ENCODE measurements around the gene ANKRD29. TPM values are rescaled to one million over a fixed set of nuclear protein-coding genes. Genes with fewer than 3 reads are reported as not detected.

Gene ANKRD29
- total and polyA plus RNA-seq, 4 experiments from 2014 or later: 0.91 to 1.3 TPM; not detected in 2

- peaks cover 6 to 30% of the 10 kb centered on the region in 2 donors for H3K36me3 Mint-ChIP-seq
- H3K4me3 Mint-ChIP-seq: peak overlapping the region; percentile 26 to 74 (median 56)
- no peaks in the 10 kb centered on the region for H3K27me3 ChIP-seq (ENCODE audit: insufficient read depth, low read length)
- ChIA-PET POLR2A (ENCODE audit: partially characterized antibody) (interaction anchor here (1.1 to 4.6 kb wide), 8 partner anchors 9 to 97 kb away, joined by 3 to 23 read pairs (median 6); no protein-coding TSS in a partner anchor), CTCF (ENCODE audit: partially characterized antibody) (interaction anchor here (0.8 to 3.1 kb wide), 7 partner anchors 9 to 86 kb away, joined by 3 to 57 read pairs (median 14); no protein-coding TSS in a partner anchor)
- no peak overlapping the region for H3K27ac ChIP-seq (ENCODE audit: low read depth, low read length)
- H3K4me1 ChIP-seq (ENCODE audit: insufficient read depth, low read length): peaks cover 64% of the 10 kb centered on the region
- H3K27ac Mint-ChIP-seq: peak overlapping the region in 3 of 7 donors; percentile 14 to 95 (median 28)
- peaks cover 36 to 68% (median 55%) of the 10 kb centered on the region in 4 donors for H3K4me1 Mint-ChIP-seq
- H3K36me3 ChIP-seq (ENCODE audit: insufficient read depth, low read length): no peaks in the 10 kb centered on the region
- intact Hi-C loops (cut with micrococcal nuclease): no loop called here
- no peak overlapping the region for H3K4me3 ChIP-seq (ENCODE audit: low read length in 2 of 2)
- H3K9me3 ChIP-seq (ENCODE audit: control insufficient read depth in 1 of 2, low read length in 2 of 2): no peaks in the 10 kb centered on the region
- H3K9me3 Mint-ChIP-seq: no peaks in the 10 kb centered on the region
- DNase-seq: no peak
- no peaks in the 10 kb centered on the region for H3K27me3 Mint-ChIP-seq
Measured at GRCh38 chr18:23584019-23584983, 78.4 kb downstream of the ANKRD29 start.

- Histone ChIP-seq H3K27me3 (ENCODE audit: insufficient read depth, low read length) (no peaks in the 10 kb centered on the region), H3K4me1 (ENCODE audit: insufficient read depth, low read length) (peaks cover 69% of the 10 kb centered on the region), H3K4me3 (ENCODE audit: low read length in 2 of 2) (no peak overlapping the region), H3K27ac (ENCODE audit: low read depth, low read length) (no peak overlapping the region), H3K9me3 (ENCODE audit: control insufficient read depth in 1 of 2, low read length in 2 of 2) (no peaks in the 10 kb centered on the region), H3K36me3 (ENCODE audit: insufficient read depth, low read length) (no peaks in the 10 kb centered on the region)
- Mint-ChIP-seq H3K27me3 (no peaks in the 10 kb centered on the region), H3K9me3 (no peaks in the 10 kb centered on the region), H3K36me3 (peaks cover 14 to 38% of the 10 kb centered on the region in 2 donors), H3K4me1 (peaks cover 44 to 78% (median 65%) of the 10 kb centered on the region in 4 donors), H3K27ac (peak overlapping the region in 3 of 7 donors; percentile 10 to 50 (median 25)), H3K4me3 (peak overlapping the region in 7 of 8 donors; percentile 7 to 74 (median 59))
- intact Hi-C loops (cut with micrococcal nuclease): no loop called here
- ChIA-PET CTCF (ENCODE audit: partially characterized antibody) (interaction anchor here (2.1 to 5.2 kb wide), 4 partner anchors 13 to 84 kb away, joined by 6 to 57 read pairs (median 27); no protein-coding TSS in a partner anchor), POLR2A (ENCODE audit: partially characterized antibody) (interaction anchor here (4.6 kb wide), 1 partner anchor 10 kb away, joined by 23 read pairs; no protein-coding TSS in a partner anchor)
- DNase-seq: no peak
Measured at GRCh38 chr18:23583071-23583865, 79.4 kb downstream of the ANKRD29 start.

GRCh38 chr18:23580677-23581367 lies 81.9 kb downstream of the ANKRD29 start:
- Histone ChIP-seq H3K4me1 (ENCODE audit: insufficient read depth, low read length) (peaks cover 65% of the 10 kb centered on the region), H3K4me3 (ENCODE audit: low read length in 2 of 2) (no peak overlapping the region), H3K27me3 (ENCODE audit: insufficient read depth, low read length) (no peaks in the 10 kb centered on the region), H3K27ac (ENCODE audit: low read depth, low read length) (no peak overlapping the region), H3K36me3 (ENCODE audit: insufficient read depth, low read length) (no peaks in the 10 kb centered on the region), H3K9me3 (ENCODE audit: control insufficient read depth in 1 of 2, low read length in 2 of 2) (no peaks in the 10 kb centered on the region)
- Mint-ChIP-seq H3K36me3 (peaks cover 20 to 40% of the 10 kb centered on the region in 2 donors), H3K27ac (peak overlapping the region in 4 of 7 donors; percentile 54 to 79 (median 78)), H3K4me1 (peaks cover 42 to 80% (median 65%) of the 10 kb centered on the region in 4 donors), H3K27me3 (no peaks in the 10 kb centered on the region), H3K4me3 (peak overlapping the region in 4 of 8 donors; percentile 2 to 43 (median 30)), H3K9me3 (no peaks in the 10 kb centered on the region)
- intact Hi-C loops (cut with micrococcal nuclease): no loop called here
- ChIA-PET CTCF (ENCODE audit: partially characterized antibody) (interaction anchor here (1.5 to 5.2 kb wide), 7 partner anchors 10 to 82 kb away, joined by 4 to 41 read pairs (median 4); no protein-coding TSS in a partner anchor), POLR2A (ENCODE audit: partially characterized antibody) (interaction anchor here (0.7 to 4.6 kb wide), 4 partner anchors 8 to 128 kb away, joined by 3 to 23 read pairs (median 6); partner anchors contain the start of genes RIOK3 and RMC1)
- no peak for DNase-seq

- no peak for DNase-seq
- Mint-ChIP-seq H3K4me3 (peak overlapping the region in 2 of 8 donors; percentile 6 to 45), H3K4me1 (peaks cover 47 to 78% (median 68%) of the 10 kb centered on the region in 4 donors), H3K27me3 (no peaks in the 10 kb centered on the region), H3K36me3 (peaks cover 20 to 39% of the 10 kb centered on the region in 2 donors), H3K9me3 (no peaks in the 10 kb centered on the region), H3K27ac (peak overlapping the region; percentile 12 to 95 (median 63))
- Histone ChIP-seq H3K36me3 (ENCODE audit: insufficient read depth, low read length) (no peaks in the 10 kb centered on the region), H3K4me1 (ENCODE audit: insufficient read depth, low read length) (peaks cover 65% of the 10 kb centered on the region), H3K27ac (ENCODE audit: low read depth, low read length) (no peak overlapping the region), H3K9me3 (ENCODE audit: control insufficient read depth in 1 of 2, low read length in 2 of 2) (no peaks in the 10 kb centered on the region), H3K27me3 (ENCODE audit: insufficient read depth, low read length) (no peaks in the 10 kb centered on the region), H3K4me3 (ENCODE audit: low read length in 2 of 2) (no peak overlapping the region)
- intact Hi-C loops (cut with micrococcal nuclease): no loop called here
- ChIA-PET POLR2A (ENCODE audit: partially characterized antibody) (interaction anchor here (4.6 kb wide), 1 partner anchor 6 kb away, joined by 23 read pairs; no protein-coding TSS in a partner anchor), CTCF (ENCODE audit: partially characterized antibody) (interaction anchor here (1.1 to 5.2 kb wide), 2 partner anchors 63 to 80 kb away, joined by 4 to 41 read pairs; no protein-coding TSS in a partner anchor)
Measured at GRCh38 chr18:23578891-23579653, 83.6 kb downstream of the ANKRD29 start.

- Mint-ChIP-seq H3K4me3 (peak overlapping the region in 2 of 8 donors; percentile 12 to 58), H3K9me3 (no peaks in the 10 kb centered on the region), H3K36me3 (peaks cover 20 to 39% of the 10 kb centered on the region in 2 donors), H3K27me3 (no peaks in the 10 kb centered on the region), H3K4me1 (peaks cover 52 to 78% (median 68%) of the 10 kb centered on the region in 4 donors), H3K27ac (peak overlapping the region in 6 of 7 donors; percentile 12 to 95 (median 74))
- ChIA-PET CTCF (ENCODE audit: partially characterized antibody) (interaction anchor here (5.2 kb wide), 1 partner anchor 62 kb away, joined by 41 read pairs; no protein-coding TSS in a partner anchor), POLR2A (ENCODE audit: partially characterized antibody) (no interaction called here)
- Histone ChIP-seq H3K4me3 (ENCODE audit: low read length in 2 of 2) (no peak overlapping the region), H3K9me3 (ENCODE audit: control insufficient read depth in 1 of 2, low read length in 2 of 2) (no peaks in the 10 kb centered on the region), H3K4me1 (ENCODE audit: insufficient read depth, low read length) (peaks cover 65% of the 10 kb centered on the region), H3K27ac (ENCODE audit: low read depth, low read length) (no peak overlapping the region), H3K27me3 (ENCODE audit: insufficient read depth, low read length) (no peaks in the 10 kb centered on the region), H3K36me3 (ENCODE audit: insufficient read depth, low read length) (no peaks in the 10 kb centered on the region)
- intact Hi-C loops (cut with micrococcal nuclease): no loop called here
- DNase-seq: no peak
Measured at GRCh38 chr18:23578067-23578701, 84.5 kb downstream of the ANKRD29 start.

Measured in CD4-positive, alpha-beta memory T cell (primary cell).